IPS-15b (cell line): ENCODE data around the gene FOLR1.
"Not testable (repeated sequence)": the region's sequence is repeated elsewhere in the genome, so short reads cannot be mapped to it uniquely, and the experiment has no call there.

ENCODE experiments used
- H3K27me3 ChIP-seq: one replicate; pipeline ENCODE4 v1.6.1; 2013; ENCODE audit warnings: low read length; ENCODE audit not compliant: control insufficient read depth, insufficient read depth
- H3K36me3 ChIP-seq: one replicate; pipeline ENCODE4 v1.6.1; 2013; ENCODE audit warnings: low read length; ENCODE audit not compliant: control insufficient read depth, insufficient read depth
- H3K4me1 ChIP-seq: one replicate; pipeline ENCODE4 v1.6.1; 2013; ENCODE audit warnings: mild to moderate bottlenecking, low read length; ENCODE audit not compliant: control insufficient read depth, insufficient read depth
- H3K4me3 ChIP-seq: one replicate; pipeline ENCODE4 v1.5.1; 2013; ENCODE audit warnings: low read depth, low read length
- H3K9ac ChIP-seq: one replicate; pipeline ENCODE4 v1.6.1; 2013; ENCODE audit warnings: low read depth, mild to moderate bottlenecking, low read length
- H3K9me3 ChIP-seq: one replicate; pipeline ENCODE4 v1.6.1; 2013; ENCODE audit warnings: mild to moderate bottlenecking, low read length; ENCODE audit not compliant: control insufficient read depth, insufficient read depth

Gene FOLR1

DNA sequence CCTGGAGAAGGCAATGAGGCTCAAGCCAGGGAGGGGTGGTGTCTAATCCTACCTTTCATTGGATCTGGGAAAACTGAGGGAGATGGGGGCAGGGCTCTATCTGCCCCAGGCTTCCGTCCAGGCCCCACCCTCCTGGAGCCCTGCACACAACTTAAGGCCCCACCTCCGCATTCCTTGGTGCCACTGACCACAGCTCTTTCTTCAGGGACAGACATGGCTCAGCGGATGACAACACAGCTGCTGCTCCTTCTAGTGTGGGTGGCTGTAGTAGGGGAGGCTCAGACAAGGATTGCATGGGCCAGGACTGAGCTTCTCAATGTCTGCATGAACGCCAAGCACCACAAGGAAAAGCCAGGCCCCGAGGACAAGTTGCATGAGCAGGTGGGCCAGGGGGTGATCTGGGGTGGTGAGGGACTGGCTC is at the start of gene FOLR1:
Gene FOLR1, plus strand, starts transcription at position 180 of the 421 bp plus-strand sequence. Its CDS starts 34 bp downstream, at position 214.
- Histone ChIP-seq H3K9ac (no peak within 1 kb of the TSS), H3K4me3 (no peak within 1 kb of the TSS), H3K36me3 (no peaks in the 10 kb centered on the region), H3K9me3 (no peaks in the 10 kb centered on the region), H3K27me3 (no peaks in the 10 kb centered on the region), H3K4me1 (peaks cover 2% of the 10 kb centered on the region)

- H3K27me3 ChIP-seq, H3K9ac ChIP-seq, H3K36me3 ChIP-seq, H3K4me1 ChIP-seq, H3K4me3 ChIP-seq, H3K9me3 ChIP-seq: not testable (repeated sequence)
Observed at GRCh38 chr11:72142543-72142942, 49.4 kb upstream of the FOLR1 start.

GRCh38 chr11:72144807-72145565 is 47.0 kb upstream of the FOLR1 start:
- no peaks in the 10 kb centered on the region for H3K4me1 ChIP-seq
- no peak overlapping the region for H3K4me3 ChIP-seq
- H3K9me3 ChIP-seq: no peaks in the 10 kb centered on the region
- H3K36me3 ChIP-seq: no peaks in the 10 kb centered on the region
- H3K27me3 ChIP-seq: no peaks in the 10 kb centered on the region
- H3K9ac ChIP-seq: no peak overlapping the region

- Histone ChIP-seq H3K36me3 (no peaks in the 10 kb centered on the region), H3K4me1 (no peaks in the 10 kb centered on the region), H3K9me3 (no peaks in the 10 kb centered on the region), H3K9ac (no peak overlapping the region), H3K27me3 (no peaks in the 10 kb centered on the region), H3K4me3 (no peak overlapping the region)
Observed at GRCh38 chr11:72146625-72147024, 45.3 kb upstream of the FOLR1 start.

- H3K9me3 ChIP-seq: no peaks in the 10 kb centered on the region
- no peaks in the 10 kb centered on the region for H3K27me3 ChIP-seq
- H3K4me3 ChIP-seq: no peak overlapping the region
- no peaks in the 10 kb centered on the region for H3K4me1 ChIP-seq
- no peak overlapping the region for H3K9ac ChIP-seq
- H3K36me3 ChIP-seq: no peaks in the 10 kb centered on the region
Observed at GRCh38 chr11:72150882-72151281, 41.1 kb upstream of the FOLR1 start.

GRCh38 chr11:72153874-72154273 is 38.1 kb upstream of the FOLR1 start:
- H3K36me3 ChIP-seq, H3K9ac ChIP-seq, H3K4me3 ChIP-seq, H3K9me3 ChIP-seq, H3K27me3 ChIP-seq, H3K4me1 ChIP-seq: not testable (repeated sequence)

- H3K9ac ChIP-seq: no peak overlapping the region
- no peaks in the 10 kb centered on the region for H3K9me3 ChIP-seq
- no peaks in the 10 kb centered on the region for H3K27me3 ChIP-seq
- H3K4me3 ChIP-seq: no peak overlapping the region
- H3K36me3 ChIP-seq: no peaks in the 10 kb centered on the region
- no peaks in the 10 kb centered on the region for H3K4me1 ChIP-seq
Observed at GRCh38 chr11:72154816-72155215, 37.1 kb upstream of the FOLR1 start.

DNA sequence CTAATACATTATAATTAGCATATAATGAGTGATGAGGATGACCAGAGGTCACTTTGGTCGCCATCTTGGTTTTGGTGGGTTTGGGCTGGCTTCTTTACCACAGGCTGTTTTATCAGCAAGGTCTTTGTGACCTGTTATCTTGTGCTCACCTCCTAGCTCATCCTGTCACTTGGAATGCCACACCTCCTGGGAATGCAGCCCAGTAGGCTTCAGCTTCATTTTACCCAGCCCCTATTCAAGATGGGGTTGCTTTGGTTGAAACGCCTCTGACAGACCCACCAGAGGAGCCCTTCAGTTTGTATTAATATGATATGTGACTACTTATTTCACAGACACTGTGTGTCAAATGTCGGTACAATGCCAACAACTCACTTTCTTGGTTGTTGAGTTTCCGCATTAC is 36.2 kb upstream of the FOLR1 start:
- Histone ChIP-seq H3K4me1 (no peaks in the 10 kb centered on the region), H3K27me3 (no peaks in the 10 kb centered on the region), H3K9ac (no peak overlapping the region), H3K36me3 (no peaks in the 10 kb centered on the region), H3K9me3 (no peaks in the 10 kb centered on the region), H3K4me3 (no peak overlapping the region)

DNA sequence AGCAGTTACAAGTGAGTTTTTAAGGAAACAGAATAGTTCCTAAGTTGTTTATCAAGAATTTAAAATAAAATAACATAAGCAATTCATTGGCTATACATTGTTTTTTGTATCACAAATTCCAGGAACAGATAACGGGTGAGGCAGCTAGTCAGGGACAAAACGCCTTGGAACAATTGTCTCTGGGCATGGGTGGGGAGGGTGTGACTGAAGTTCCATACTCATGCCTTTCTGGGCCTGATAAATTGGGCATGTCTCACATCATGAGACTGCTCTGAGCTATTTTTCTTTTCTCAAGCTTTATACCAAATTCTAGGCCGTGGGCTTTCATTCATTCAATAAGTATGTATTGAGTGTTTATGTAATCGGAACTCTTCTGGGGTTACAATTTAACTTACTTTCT is 34.8 kb upstream of the FOLR1 start:
- Histone ChIP-seq H3K4me3 (no peak overlapping the region), H3K27me3 (no peaks in the 10 kb centered on the region), H3K4me1 (no peaks in the 10 kb centered on the region), H3K9ac (no peak overlapping the region), H3K36me3 (no peaks in the 10 kb centered on the region), H3K9me3 (no peaks in the 10 kb centered on the region)

GRCh38 chr11:72160319-72160718 is 31.6 kb upstream of the FOLR1 start:
- Histone ChIP-seq H3K4me1 (no peaks in the 10 kb centered on the region), H3K27me3 (no peaks in the 10 kb centered on the region), H3K4me3 (no peak overlapping the region), H3K9ac (no peak overlapping the region), H3K9me3 (no peaks in the 10 kb centered on the region), H3K36me3 (no peaks in the 10 kb centered on the region)

GRCh38 chr11:72162891-72163492 is 28.9 kb upstream of the FOLR1 start:
- Histone ChIP-seq H3K9ac (no peak overlapping the region), H3K4me3 (no peak overlapping the region), H3K27me3 (no peaks in the 10 kb centered on the region), H3K4me1 (no peaks in the 10 kb centered on the region), H3K9me3 (no peaks in the 10 kb centered on the region), H3K36me3 (no peaks in the 10 kb centered on the region)

- H3K27me3 ChIP-seq, H3K4me3 ChIP-seq, H3K9me3 ChIP-seq, H3K4me1 ChIP-seq, H3K9ac ChIP-seq, H3K36me3 ChIP-seq: not testable (repeated sequence)
Observed at GRCh38 chr11:72164187-72164586, 27.8 kb upstream of the FOLR1 start.
